ENCODE results near the gene MME.

- TF ChIP-seq ZNF274 (IDR thresholded peaks at IDR 0.05; ENCODE audit: low read depth, low read length) (no peak), YY1 (IDR thresholded peaks at IDR 0.05; ENCODE audit: insufficient read depth, insufficient read length) (no peak), SUZ12 (IDR thresholded peaks at IDR 0.05; ENCODE audit: extremely low read depth, insufficient read depth, insufficient read length) (no peak)
Measured at GRCh38 chr3:155065537-155065936, 14.6 kb upstream of the MME start.

Data from NT2/D1 (cell line).